ENCODE results near the gene SMO.

Gene SMO

GRCh38 chr7:129197771-129198170 is 9.3 kb downstream of the SMO start:
- H3K27me3 ChIP-seq (ENCODE audit: insufficient read depth, low read depth), result no peaks in the 10 kb centered on the region
- no peak overlapping the region for H2AFZ ChIP-seq (ENCODE audit: low read depth)
- H3K36me3 ChIP-seq (ENCODE audit: insufficient read depth), result no peaks in the 10 kb centered on the region
- H3K4me3 ChIP-seq (IDR thresholded peaks at IDR 0.05; ENCODE audit: insufficient read depth, low read depth, low read length), result no peak overlapping the region
- H4K20me1 ChIP-seq (ENCODE audit: insufficient read depth), result no peaks in the 10 kb centered on the region
- H3K79me2 ChIP-seq (ENCODE audit: insufficient read depth, low read depth), result no peaks in the 10 kb centered on the region
- H3K4me1 ChIP-seq (ENCODE audit: low read depth, poor library complexity, severe bottlenecking), result no peaks in the 10 kb centered on the region
- TF ChIP-seq CTCF (conservative IDR thresholded peaks at IDR 0.05; ENCODE audit: low read depth, low read length), result no peak
- H3K27ac ChIP-seq, result no peak overlapping the region
- no peak overlapping the region for H3K9ac ChIP-seq
- no peak overlapping the region for H3K4me2 ChIP-seq

- Histone ChIP-seq H3K27ac (no peak overlapping the region), H3K4me1 (ENCODE audit: low read depth, poor library complexity, severe bottlenecking) (no peaks in the 10 kb centered on the region), H4K20me1 (ENCODE audit: insufficient read depth) (no peaks in the 10 kb centered on the region), H2AFZ (ENCODE audit: low read depth) (no peak overlapping the region), H3K36me3 (ENCODE audit: insufficient read depth) (no peaks in the 10 kb centered on the region), H3K79me2 (ENCODE audit: insufficient read depth, low read depth) (no peaks in the 10 kb centered on the region), H3K9ac (no peak overlapping the region), H3K4me3 (IDR thresholded peaks at IDR 0.05; ENCODE audit: insufficient read depth, low read depth, low read length) (no peak overlapping the region), H3K27me3 (ENCODE audit: insufficient read depth, low read depth) (no peaks in the 10 kb centered on the region), H3K4me2 (no peak overlapping the region)
- TF ChIP-seq CTCF (conservative IDR thresholded peaks at IDR 0.05; ENCODE audit: low read depth, low read length), result no peak
Observed at GRCh38 chr7:129199406-129199805, 11.0 kb downstream of the SMO start.

- H3K27me3 ChIP-seq (ENCODE audit: insufficient read depth, low read depth), result no peaks in the 10 kb centered on the region
- no peak overlapping the region for H3K4me2 ChIP-seq
- no peak overlapping the region for H3K9ac ChIP-seq
- no peaks in the 10 kb centered on the region for H3K79me2 ChIP-seq (ENCODE audit: insufficient read depth, low read depth)
- H3K4me1 ChIP-seq (ENCODE audit: low read depth, poor library complexity, severe bottlenecking), result no peaks in the 10 kb centered on the region
- no peak overlapping the region for H3K27ac ChIP-seq
- no peak for TF ChIP-seq CTCF (conservative IDR thresholded peaks at IDR 0.05; ENCODE audit: low read depth, low read length)
- H3K36me3 ChIP-seq (ENCODE audit: insufficient read depth), result no peaks in the 10 kb centered on the region
- no peak overlapping the region for H3K4me3 ChIP-seq (IDR thresholded peaks at IDR 0.05; ENCODE audit: insufficient read depth, low read depth, low read length)
- no peaks in the 10 kb centered on the region for H4K20me1 ChIP-seq (ENCODE audit: insufficient read depth)
- no peak overlapping the region for H2AFZ ChIP-seq (ENCODE audit: low read depth)
Observed at GRCh38 chr7:129202058-129202777, 13.8 kb downstream of the SMO start.

- no peak overlapping the region for H3K9ac ChIP-seq
- no peak for TF ChIP-seq CTCF (conservative IDR thresholded peaks at IDR 0.05; ENCODE audit: low read depth, low read length)
- no peak overlapping the region for H3K4me2 ChIP-seq
- no peaks in the 10 kb centered on the region for H3K36me3 ChIP-seq (ENCODE audit: insufficient read depth)
- H2AFZ ChIP-seq (ENCODE audit: low read depth), result no peak overlapping the region
- H4K20me1 ChIP-seq (ENCODE audit: insufficient read depth), result no peaks in the 10 kb centered on the region
- H3K4me1 ChIP-seq (ENCODE audit: low read depth, poor library complexity, severe bottlenecking), result no peaks in the 10 kb centered on the region
- no peaks in the 10 kb centered on the region for H3K79me2 ChIP-seq (ENCODE audit: insufficient read depth, low read depth)
- no peak overlapping the region for H3K4me3 ChIP-seq (IDR thresholded peaks at IDR 0.05; ENCODE audit: insufficient read depth, low read depth, low read length)
- no peak overlapping the region for H3K27ac ChIP-seq
- no peaks in the 10 kb centered on the region for H3K27me3 ChIP-seq (ENCODE audit: insufficient read depth, low read depth)
Observed at GRCh38 chr7:129203050-129203741, 14.8 kb downstream of the SMO start.

Data from KMS-11 (cell line).